OCI-LY1 (cell line): ENCODE data around the gene TGM6.
"Not testable (repeated sequence)": the region's sequence is repeated elsewhere in the genome, so short reads cannot be mapped to it uniquely, and the experiment has no call there.

Source experiments
- H2AFZ ChIP-seq: fragments of 200-600 bp; sonication (generic), shearing (Covaris generic); 2 replicates; pipeline ENCODE4 v1.6.0; 2014; ENCODE audit warnings: antibody characterized with exemption, mild to moderate bottlenecking, low read length
- H3F3A ChIP-seq: fragments of 200-600 bp; sonication (generic), shearing (Covaris generic); 2 replicates; pipeline ENCODE4 v1.6.0; 2014; ENCODE audit warnings: mild to moderate bottlenecking, antibody characterized with exemption, low read length, moderate library complexity; ENCODE audit not compliant: insufficient read depth
- H3K27ac ChIP-seq: fragments of 200-600 bp; sonication (generic); 2 replicates; pipeline ENCODE4 v1.5.1; 2014; ENCODE audit warnings: low read length, mixed run types, mild to moderate bottlenecking, low read depth; ENCODE audit not compliant: poor library complexity, severe bottlenecking
- H3K27me3 ChIP-seq: fragments of 200-600 bp; sonication (generic); 2 replicates; pipeline ENCODE4 v1.6.0; 2014; ENCODE audit warnings: antibody characterized with exemption, mild to moderate bottlenecking, low read length, moderate library complexity; ENCODE audit not compliant: insufficient read depth
- H3K36me3 ChIP-seq: fragments of 200-600 bp; sonication (generic); 2 replicates; pipeline ENCODE4 v1.6.1; 2014; ENCODE audit warnings: mild to moderate bottlenecking, antibody characterized with exemption, low read length, moderate library complexity, mixed read lengths; ENCODE audit not compliant: insufficient read depth
- H3K4me1 ChIP-seq: fragments of 200-600 bp; sonication (generic); 2 replicates; pipeline ENCODE4 v1.5.1; 2014; ENCODE audit warnings: mild to moderate bottlenecking, low read length, moderate library complexity; ENCODE audit not compliant: insufficient read depth, severe bottlenecking
- H3K4me2 ChIP-seq: fragments of 200-600 bp; sonication (generic), shearing (Covaris generic); 2 replicates; pipeline ENCODE4 v1.6.1; 2014; ENCODE audit warnings: low read length
- H3K4me3 ChIP-seq: fragments of 200-600 bp; sonication (generic); 2 replicates; pipeline ENCODE4 v1.5.1; 2014; ENCODE audit warnings: low read length, low read depth, mild to moderate bottlenecking, mixed read lengths; ENCODE audit not compliant: poor library complexity, severe bottlenecking
- H3K79me2 ChIP-seq: fragments of 200-600 bp; shearing (Covaris generic); 2 replicates; pipeline ENCODE4 v1.6.1; 2016; ENCODE audit warnings: mixed run types, low read length, mixed read lengths; ENCODE audit not compliant: insufficient read depth
- H3K9ac ChIP-seq: fragments of 200-600 bp; sonication (generic), shearing (Covaris generic); 2 replicates; pipeline ENCODE4 v1.6.1; 2014; ENCODE audit warnings: mild to moderate bottlenecking, low read length, mixed read lengths
- H3K9me2 ChIP-seq: fragments of 200-600 bp; sonication (generic), shearing (Covaris generic); 2 replicates; pipeline ENCODE4 v1.6.1; 2014; ENCODE audit warnings: low read depth, mild to moderate bottlenecking, low read length, mixed read lengths
- H3K9me3 ChIP-seq: fragments of 200-600 bp; shearing (Covaris generic); 2 replicates; pipeline ENCODE4 v1.6.1; 2014; ENCODE audit warnings: low read length, mixed read lengths
- H4K20me1 ChIP-seq: fragments of 200-600 bp; sonication (generic), shearing (Covaris generic); 2 replicates; pipeline ENCODE4 v1.6.0; 2016; ENCODE audit warnings: mild to moderate bottlenecking, low read length; ENCODE audit not compliant: insufficient read depth
- CTCF ChIP-seq: fragments of 200-600 bp; sonication (generic), shearing (Covaris generic); IDR thresholded peaks from 2 replicates; pipeline ENCODE4 v1.5.1; 2017; ENCODE audit warnings: mild to moderate bottlenecking, antibody characterized with exemption, low read length, moderate library complexity, mixed read lengths
- EZH2 ChIP-seq: fragments of 200-600 bp; sonication (generic), shearing (Covaris generic); IDR thresholded peaks from 2 replicates; pipeline ENCODE4 v1.8.0; 2017; ENCODE audit warnings: borderline replicate concordance, mixed run types, mild to moderate bottlenecking, antibody characterized with exemption, low read length, moderate library complexity, mixed read lengths

Gene TGM6

DNA sequence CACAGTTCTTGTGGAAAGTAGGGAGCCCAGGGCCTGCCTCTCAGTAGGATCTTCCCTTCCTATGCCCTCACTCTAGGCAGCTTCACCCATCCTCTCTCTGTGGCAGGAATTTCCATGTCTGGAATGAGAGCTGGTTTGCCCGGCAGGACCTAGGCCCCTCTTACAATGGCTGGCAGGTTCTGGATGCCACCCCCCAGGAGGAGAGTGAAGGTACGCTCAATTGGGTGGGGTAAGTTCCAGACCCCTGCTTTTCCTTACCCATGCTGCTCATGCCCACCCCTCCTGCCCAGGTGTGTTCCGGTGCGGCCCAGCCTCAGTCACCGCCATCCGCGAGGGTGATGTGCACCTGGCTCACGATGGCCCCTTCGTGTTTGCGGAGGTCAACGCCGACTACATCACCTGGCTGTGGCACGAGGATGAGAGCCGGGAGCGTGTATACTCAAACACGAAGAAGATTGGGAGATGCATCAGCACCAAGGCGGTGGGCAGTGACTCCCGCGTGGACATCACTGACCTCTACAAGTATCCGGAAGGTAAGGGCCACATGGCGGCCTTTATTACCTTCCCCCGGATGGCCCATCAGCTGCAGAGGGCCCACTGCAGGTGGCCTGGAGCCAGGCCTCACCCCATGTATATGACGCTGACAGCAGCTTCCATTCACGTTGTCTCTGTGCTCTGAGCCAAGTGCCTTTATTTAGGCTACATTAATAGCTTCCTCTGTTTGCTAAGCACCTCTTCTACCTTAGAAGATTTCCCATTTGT, 22.8 kb downstream of the TGM6 start:
- no peaks in the 10 kb centered on the region for H3F3A ChIP-seq
- no peak overlapping the region for H3K27ac ChIP-seq
- H3K9ac ChIP-seq, result no peak overlapping the region
- H3K4me1 ChIP-seq, result no peaks in the 10 kb centered on the region
- no peaks in the 10 kb centered on the region for H3K9me3 ChIP-seq
- no peak overlapping the region for H3K4me3 ChIP-seq
- no peak overlapping the region for H3K4me2 ChIP-seq
- H3K27me3 ChIP-seq, result no peaks in the 10 kb centered on the region
- no peaks in the 10 kb centered on the region for H4K20me1 ChIP-seq
- H3K36me3 ChIP-seq, result no peaks in the 10 kb centered on the region
- no peaks in the 10 kb centered on the region for H3K9me2 ChIP-seq
- TF ChIP-seq CTCF (no peak), EZH2 (no peak)
- no peaks in the 10 kb centered on the region for H3K79me2 ChIP-seq
- H2AFZ ChIP-seq, result no peak overlapping the region

GRCh38 chr20:2405693-2406065, 25.0 kb downstream of the TGM6 start:
- Histone ChIP-seq H3K27ac (no peak overlapping the region), H3K9me3 (no peaks in the 10 kb centered on the region), H3K79me2 (no peaks in the 10 kb centered on the region), H3K4me3 (no peak overlapping the region), H3K9ac (no peak overlapping the region), H3K36me3 (no peaks in the 10 kb centered on the region), H2AFZ (no peak overlapping the region), H3K9me2 (no peaks in the 10 kb centered on the region), H3K4me2 (no peak overlapping the region), H3F3A (no peaks in the 10 kb centered on the region), H4K20me1 (no peaks in the 10 kb centered on the region), H3K4me1 (no peaks in the 10 kb centered on the region), H3K27me3 (no peaks in the 10 kb centered on the region)
- TF ChIP-seq EZH2 (no peak), CTCF (no peak)

GRCh38 chr20:2407355-2407754, 26.7 kb downstream of the TGM6 start:
- not testable (repeated sequence) for H3K79me2 ChIP-seq, H3K36me3 ChIP-seq, H3K9ac ChIP-seq, H4K20me1 ChIP-seq, H3K4me3 ChIP-seq, H3F3A ChIP-seq, H3K9me3 ChIP-seq, H3K9me2 ChIP-seq, H3K27me3 ChIP-seq, H3K27ac ChIP-seq, H2AFZ ChIP-seq, H3K4me2 ChIP-seq, H3K4me1 ChIP-seq

GRCh38 chr20:2408111-2408510, 27.4 kb downstream of the TGM6 start:
- H3K9ac ChIP-seq, result no peak overlapping the region
- H3K9me3 ChIP-seq, result no peaks in the 10 kb centered on the region
- no peak overlapping the region for H2AFZ ChIP-seq
- no peaks in the 10 kb centered on the region for H4K20me1 ChIP-seq
- H3K79me2 ChIP-seq, result no peaks in the 10 kb centered on the region
- no peaks in the 10 kb centered on the region; the same call in 1 of the 2 replicates for H3K27me3 ChIP-seq
- no peaks in the 10 kb centered on the region for H3K36me3 ChIP-seq
- H3F3A ChIP-seq, result no peaks in the 10 kb centered on the region
- no peak overlapping the region for H3K27ac ChIP-seq
- no peaks in the 10 kb centered on the region for H3K4me1 ChIP-seq
- no peak overlapping the region for H3K4me3 ChIP-seq
- TF ChIP-seq EZH2 (no peak), CTCF (no peak)
- no peak overlapping the region for H3K4me2 ChIP-seq
- no peaks in the 10 kb centered on the region for H3K9me2 ChIP-seq
